IPS-NIHi7 (cell line): ENCODE results near the gene BRMS1.
"Not testable (repeated sequence)": the region's sequence is repeated elsewhere in the genome, so short reads cannot be mapped to it uniquely, and the experiment has no call there.

Source experiments
- DNase-seq: peaks from one replicate; pipeline ENCODE4 v3.0.0; 2012; ENCODE audit warnings: mixed read lengths; ENCODE audit errors: extremely low spot score

Gene BRMS1, protein sequence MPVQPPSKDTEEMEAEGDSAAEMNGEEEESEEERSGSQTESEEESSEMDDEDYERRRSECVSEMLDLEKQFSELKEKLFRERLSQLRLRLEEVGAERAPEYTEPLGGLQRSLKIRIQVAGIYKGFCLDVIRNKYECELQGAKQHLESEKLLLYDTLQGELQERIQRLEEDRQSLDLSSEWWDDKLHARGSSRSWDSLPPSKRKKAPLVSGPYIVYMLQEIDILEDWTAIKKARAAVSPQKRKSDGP

GRCh38 chr11:66344550-66345315 is at the start of gene BRMS1:
Gene BRMS1, minus strand, starts transcription at chr11:66345104. Its CDS starts 2,870 bp downstream, at chr11:66342234.
- DNase-seq = peak; percentile 93

DNA sequence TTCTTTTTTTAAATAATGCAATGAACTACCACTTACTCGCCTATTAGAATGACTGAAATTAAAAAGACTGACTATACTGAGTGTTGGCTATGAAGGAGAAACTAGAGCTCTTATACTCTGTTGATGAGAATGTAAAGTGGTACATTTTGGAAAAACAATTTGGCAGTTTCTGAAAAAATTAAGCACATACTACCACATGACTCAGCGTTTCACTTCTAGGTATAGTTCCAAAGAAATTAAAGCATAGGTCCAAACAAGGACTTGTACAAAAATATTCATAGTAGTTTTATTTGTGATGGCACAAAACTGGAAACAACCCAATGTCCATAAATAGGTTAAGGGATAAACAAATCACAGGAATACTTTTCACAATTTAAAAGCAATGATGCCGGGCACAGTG is 49.0 kb upstream of the BRMS1 start:
- no peak for DNase-seq

DNA sequence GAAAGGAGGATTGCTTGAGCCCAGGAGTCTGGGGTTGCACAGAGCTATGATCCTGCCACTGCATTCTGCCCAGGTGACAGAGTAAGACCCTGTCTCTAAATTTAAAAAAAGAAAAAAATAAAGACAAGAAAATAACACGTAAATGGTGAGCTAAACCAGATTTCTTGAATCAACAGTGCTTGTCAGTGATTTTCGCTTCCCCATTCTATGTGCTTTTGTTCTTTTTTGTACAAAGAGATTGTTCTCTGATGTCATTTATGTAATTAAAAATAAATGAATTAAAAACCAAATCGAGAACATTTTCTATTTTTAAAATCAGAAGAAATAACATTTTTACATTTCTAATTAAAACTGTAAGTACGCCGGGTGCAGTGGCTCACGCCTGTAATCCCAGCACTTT is 46.4 kb upstream of the BRMS1 start:
- no peak for DNase-seq

DNA sequence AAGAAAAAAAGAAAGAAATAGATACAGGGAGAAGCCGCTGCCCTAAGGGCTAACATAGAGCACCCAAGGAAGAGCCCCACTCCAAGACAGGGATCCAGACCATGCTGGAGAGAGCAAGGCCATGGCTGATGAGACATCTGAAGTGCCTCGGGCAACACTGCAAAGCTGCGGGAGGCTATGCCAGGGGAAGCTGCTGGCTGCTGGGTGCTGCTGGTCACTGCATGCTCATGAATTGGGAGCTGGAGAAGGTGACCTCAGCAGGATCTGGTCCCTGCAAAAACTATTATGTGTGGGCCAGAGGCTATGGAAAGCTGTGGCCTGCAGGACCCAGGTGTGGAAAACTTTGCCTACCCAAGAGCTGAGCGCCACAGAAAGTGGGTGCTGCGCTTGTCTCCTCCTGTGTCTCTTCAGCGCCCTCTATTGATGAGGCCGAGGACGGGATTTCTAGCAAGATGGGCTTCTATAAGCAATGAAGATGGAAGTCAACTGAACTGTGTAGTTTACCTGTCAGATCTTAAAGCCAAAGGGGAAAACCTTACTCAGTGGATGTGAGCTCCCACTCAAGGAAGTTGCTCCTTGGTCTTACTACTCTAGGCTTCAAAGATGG is 44.0 kb upstream of the BRMS1 start:
- peak; percentile 74 for DNase-seq

- peak; percentile 69 for DNase-seq
Measured at GRCh38 chr11:66386171-66387069, 41.5 kb upstream of the BRMS1 start.

GRCh38 chr11:66384316-66384715 is 39.4 kb upstream of the BRMS1 start:
- DNase-seq = not testable (repeated sequence)

- DNase-seq = not testable (repeated sequence)
Measured at GRCh38 chr11:66380264-66380663, 35.4 kb upstream of the BRMS1 start.

GRCh38 chr11:66373690-66374287 is 28.9 kb upstream of the BRMS1 start:
- not testable (repeated sequence) for DNase-seq

- no peak for DNase-seq
Measured at GRCh38 chr11:66373265-66373664, 28.4 kb upstream of the BRMS1 start.

DNA sequence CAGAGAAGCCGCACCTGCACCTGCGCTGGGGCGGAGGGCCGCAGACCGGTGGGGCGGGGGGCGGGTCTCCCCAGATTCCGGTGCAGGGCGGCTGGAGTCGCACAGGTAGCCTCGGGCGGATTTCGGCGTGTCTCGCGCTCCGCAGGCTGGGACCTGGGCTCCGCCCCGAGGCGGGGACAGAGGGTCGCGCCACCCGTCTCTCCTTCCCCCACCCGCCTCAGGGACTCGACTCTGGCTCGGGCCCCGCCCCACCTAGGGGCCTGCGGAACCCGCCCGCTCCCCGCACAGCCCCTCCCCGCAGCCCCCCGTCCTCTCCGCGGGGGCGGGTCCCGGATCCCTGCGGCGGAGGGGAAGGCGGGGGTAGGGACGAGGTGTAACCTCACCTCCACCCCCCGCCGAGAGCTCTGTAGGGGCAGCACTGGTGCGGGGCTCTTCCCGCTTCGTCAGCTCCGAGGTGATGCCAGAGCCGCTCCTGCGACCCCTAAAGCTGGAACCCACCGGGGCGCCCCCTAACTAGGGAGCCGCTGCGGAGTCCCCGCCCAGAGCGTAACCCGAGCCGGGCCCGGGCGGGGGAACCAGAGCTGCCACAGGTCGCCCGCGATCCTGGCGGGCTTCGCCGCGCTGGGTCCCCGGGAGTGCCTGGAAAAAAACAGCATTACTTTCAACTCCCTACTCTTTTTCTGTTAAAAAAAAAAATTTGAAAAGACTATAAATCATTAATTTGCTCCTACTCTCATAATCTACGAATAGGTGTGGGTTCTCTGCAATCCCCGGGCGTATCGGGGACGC is 26.9 kb upstream of the BRMS1 start, which contains the start of gene SLC29A2:
Gene SLC29A2, minus strand, starts transcription at position 134 of the 789 bp plus-strand sequence. CDS start 169 bp downstream, outside the sequence.
- peak; percentile 91 for DNase-seq

DNA sequence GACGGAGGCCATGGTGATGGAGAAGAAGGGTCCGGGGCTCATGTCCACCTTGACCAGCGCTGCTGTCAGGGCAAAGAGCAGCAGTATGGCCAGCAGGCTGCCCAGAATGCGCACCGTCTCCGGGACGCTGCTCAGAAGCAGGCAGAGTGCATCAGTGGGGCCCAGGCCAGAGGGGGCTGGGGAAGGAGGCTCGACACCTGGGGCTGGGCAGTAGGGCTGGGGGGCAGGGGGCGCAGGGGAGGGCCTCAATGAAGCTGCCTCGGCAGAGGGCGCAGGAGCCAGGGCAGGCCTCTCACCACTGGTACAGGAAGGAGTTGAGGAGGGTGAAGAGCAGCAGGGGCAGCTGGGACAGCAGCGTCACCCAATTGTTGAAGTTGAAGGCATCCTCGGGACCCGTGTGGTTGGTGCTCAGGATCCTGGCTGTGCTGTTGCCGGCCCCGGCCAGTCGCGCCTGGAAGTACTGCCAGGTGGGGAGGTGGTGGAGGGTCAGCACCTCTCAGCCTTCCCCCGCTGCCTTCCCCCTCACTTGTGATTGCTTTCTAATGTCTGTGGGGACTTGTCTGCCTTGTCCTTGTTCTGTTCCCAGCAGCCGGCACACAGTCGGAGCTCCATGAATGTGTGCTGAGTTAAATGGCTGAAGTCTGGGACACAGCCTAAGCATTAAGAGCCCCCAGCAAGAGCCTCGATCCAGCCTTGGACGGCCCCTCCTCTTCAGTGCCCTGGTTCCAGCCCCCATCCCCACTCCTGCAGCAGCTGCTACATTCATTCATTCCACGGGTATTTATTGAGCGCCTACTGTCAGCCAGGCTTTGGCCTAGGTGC is 24.4 kb upstream of the BRMS1 start:
- peak; percentile 4 for DNase-seq

- no peak for DNase-seq
Measured at GRCh38 chr11:66368484-66368883, 23.6 kb upstream of the BRMS1 start.

- DNase-seq = no peak
Measured at GRCh38 chr11:66367561-66368312, 22.8 kb upstream of the BRMS1 start.

DNA sequence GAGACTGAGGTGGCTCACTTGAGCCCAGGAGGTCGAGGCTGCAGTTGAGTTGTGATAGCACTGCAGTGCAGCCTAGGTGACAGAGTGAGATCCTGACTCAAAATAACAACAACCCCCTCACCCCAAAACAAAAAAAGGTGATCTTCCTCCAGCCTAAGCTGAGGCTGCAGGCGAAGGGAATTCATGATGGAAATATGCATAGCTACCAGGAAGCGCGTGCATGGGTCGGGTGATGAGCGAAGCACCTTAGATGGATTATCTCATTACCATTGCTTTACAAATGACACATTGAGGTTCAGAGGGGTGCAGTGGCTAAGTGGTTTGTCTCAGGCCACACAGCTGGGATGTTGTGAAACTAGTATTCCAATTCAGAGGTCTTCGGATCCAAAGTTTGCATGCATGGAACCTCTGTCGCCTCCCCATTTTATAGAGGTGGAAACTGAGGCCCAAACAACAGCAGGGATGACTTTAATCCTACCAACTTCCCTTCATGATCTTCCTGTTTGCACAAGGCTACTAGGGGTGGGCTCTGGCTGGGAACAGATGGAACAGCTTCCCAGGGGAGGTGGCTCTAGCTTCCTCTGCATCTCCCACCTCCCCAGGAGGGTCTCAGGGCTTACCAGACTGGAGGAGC is 22.1 kb upstream of the BRMS1 start:
- no peak for DNase-seq

GRCh38 chr11:66365711-66366619 is 21.1 kb upstream of the BRMS1 start:
- DNase-seq = no peak

- no peak for DNase-seq
Measured at GRCh38 chr11:66365166-66365565, 20.3 kb upstream of the BRMS1 start.
